GM21737 (cell line): ENCODE data around the gene SLC35E3.

Experiments used
- ATAC-seq: cut with Tn5 transposase; IDR thresholded peaks from one replicate; pipeline ENCODE4 v1.9.1; 2021; ENCODE audit warnings: mild to moderate bottlenecking, moderate library complexity; ENCODE audit not compliant: unreplicated experiment

The SLC35E3 gene

DNA sequence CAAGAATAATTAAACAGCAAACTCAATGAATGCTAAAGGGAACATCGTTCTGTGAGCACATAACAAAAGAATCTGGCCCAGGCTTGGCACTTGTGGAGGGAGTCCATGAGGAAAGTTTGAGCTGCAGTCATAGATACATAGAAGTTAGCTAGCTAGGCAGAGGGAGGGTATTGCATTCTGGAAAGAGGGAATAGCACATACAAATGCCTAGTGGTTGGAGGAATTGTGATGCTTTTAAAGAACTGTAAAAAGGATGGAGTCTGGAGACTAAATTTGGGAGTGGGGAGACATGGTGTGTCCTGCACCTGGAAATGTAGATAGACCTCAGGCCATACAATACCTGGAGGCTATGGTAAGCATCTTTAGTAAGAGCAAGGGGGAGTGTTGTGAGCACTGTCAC, 24.0 kb downstream of the SLC35E3 start:
- no peak for ATAC-seq

DNA sequence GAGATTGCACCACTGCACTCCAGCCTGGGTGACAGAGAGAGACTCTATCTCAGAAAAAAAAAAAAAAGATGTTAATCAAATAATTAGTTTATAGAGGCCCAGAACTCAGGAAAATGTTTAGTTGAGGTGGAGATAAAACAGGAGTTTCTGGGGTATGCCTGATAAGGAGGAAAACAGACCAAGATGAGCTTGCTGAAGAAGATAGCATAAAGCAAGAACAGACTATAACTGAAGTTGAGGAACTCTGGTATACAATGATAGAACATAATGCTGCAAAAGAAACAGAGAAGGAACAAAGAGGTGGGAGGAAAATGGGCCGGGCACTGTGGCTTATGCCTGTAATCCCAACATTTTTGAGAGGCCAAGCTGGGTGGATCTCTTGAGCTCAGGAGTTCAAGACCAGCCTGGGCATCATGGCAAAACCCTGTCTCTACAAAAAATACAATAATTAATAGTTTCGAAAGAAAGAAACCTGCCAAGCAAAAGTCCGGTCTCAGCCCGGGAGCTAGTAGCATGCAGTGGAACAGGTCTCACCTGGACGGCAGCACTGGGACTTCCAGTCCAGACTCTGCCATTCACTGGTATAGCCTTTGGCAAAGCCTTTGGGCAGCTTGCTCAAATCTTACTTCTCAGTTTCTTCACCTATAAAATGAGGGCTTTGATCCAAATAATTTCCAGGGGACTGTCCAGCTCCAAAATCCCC, 25.4 kb downstream of the SLC35E3 start:
- ATAC-seq = no peak

DNA sequence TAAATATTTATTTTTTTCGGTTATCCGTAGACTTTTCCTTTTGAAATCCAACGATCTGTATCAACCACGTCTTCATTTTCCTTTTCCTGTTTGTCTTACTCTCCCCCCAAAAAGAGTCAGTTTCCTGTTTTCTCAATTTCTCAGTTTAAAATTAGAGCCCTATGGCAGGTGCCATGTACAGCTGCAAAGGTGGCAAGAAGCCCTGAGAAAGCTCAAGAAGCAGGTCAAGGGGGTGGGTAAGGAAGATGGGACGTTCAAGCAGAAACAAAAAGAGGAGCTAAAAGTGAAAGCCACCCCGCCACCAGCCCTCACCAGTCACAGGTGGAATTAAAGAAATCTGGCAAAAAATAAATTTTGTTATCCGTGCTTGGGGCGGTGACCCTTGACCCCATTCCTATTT, 26.7 kb downstream of the SLC35E3 start:
- no peak for ATAC-seq

DNA sequence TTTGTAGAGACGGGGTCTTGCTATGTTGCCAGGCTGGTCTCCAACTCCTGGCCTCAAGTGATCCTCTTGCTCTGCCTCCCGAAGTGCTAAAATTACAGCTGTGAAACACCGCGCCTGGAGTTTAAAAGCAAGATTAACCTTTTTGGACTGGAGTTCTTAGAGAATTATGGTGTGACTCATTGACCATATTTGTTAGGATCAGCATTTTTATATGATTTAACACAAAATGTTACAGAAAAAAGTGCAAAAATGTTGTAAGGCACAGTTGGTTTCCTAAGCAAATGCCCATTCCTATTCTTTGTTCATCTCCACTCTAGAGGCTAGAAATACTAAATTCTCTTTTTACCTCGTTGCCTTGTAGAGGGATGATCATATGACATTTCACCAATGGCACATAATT, 27.6 kb downstream of the SLC35E3 start:
- ATAC-seq = no peak

DNA sequence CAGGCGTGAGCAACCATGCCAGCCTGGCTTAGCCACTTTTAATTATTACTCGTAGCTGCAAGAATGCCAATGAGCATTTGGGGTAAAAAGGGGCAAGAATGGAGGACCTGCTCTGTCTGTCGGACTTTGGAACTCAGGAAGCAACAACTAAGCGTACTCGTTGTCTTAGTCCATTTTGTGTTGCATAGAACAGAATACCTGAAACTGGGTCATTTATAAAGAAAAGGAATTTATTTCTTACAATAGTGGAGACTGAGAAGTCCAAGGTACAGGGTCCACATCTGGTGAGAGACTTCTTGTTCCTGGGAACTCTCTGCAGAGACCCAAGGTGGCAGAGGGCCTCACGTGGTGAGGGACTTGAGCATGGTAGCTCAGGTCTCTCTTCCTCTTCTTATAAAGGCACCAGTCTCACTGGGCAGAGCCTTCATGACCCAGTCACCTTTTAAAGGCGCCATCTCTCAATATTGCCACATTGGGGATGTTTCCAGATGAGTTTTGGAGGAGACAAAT, 29.2 kb downstream of the SLC35E3 start:
- no peak for ATAC-seq

DNA sequence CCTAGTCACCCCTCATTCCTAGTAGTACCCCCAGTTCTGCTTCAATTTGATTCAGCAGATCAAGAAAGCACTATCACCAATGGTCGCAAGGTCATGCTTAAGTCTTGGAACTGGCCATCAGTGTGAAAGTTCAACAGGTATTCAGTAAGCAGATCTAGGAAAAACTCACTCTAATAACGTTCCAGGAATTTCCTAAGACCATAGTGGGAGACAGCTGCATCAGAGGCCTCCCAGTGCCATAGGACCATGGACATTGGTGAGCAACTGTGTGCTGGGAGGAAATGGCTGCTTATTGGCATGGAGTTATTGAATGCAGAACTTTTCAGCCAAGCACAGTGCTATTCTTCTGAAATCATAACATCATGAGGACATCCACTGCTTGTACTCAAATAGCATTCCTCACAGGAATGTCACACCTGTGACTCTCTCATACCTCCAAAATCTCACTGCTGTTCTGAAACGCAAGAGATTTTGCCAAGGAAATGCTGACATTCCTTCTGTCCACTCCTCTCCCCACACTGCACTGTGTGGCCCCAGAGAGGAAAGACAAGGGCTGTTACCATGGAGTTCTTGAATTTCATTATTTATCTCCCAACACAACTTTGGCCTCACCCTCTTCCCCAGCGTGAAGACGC, 31.1 kb downstream of the SLC35E3 start:
- no peak for ATAC-seq

DNA sequence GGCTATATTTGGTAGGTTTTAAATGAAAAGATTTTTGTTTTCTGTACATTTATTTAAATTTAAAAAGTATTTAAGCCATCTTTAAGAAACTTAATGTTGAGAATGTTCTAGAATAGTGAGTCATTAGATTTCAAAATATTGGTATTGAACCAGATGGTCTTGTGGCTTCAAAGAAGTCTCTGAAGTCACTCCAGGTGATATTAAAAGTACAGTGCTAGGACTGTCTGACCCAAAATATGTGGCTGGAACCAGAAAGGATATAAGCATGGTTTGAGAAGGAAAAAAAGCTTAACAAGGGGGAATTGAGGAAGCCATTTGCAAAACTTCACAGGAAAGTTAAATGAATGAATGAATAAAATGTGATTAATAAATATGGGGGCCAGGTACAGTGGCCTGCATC, 33.3 kb downstream of the SLC35E3 start:
- no peak for ATAC-seq

DNA sequence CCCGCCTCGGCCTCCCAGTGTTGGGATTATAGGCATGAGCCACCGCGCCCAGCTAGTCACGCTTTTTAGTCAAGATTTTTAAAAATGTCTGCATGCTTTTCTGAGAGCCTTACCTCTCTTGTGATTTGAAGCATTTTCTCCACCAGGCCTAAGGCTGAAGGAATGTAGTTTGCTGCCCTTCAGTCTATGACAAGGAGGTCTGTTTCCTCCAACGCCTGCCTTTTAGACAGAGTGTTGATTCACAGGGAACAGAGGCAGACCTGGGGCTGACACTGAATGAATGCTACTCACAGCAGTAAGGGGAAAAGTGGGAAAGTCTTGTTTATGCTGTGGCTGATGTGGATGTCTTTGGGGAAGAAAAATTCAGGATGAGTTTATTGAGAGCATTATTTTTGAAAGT, 34.8 kb downstream of the SLC35E3 start:
- ATAC-seq = no peak

DNA sequence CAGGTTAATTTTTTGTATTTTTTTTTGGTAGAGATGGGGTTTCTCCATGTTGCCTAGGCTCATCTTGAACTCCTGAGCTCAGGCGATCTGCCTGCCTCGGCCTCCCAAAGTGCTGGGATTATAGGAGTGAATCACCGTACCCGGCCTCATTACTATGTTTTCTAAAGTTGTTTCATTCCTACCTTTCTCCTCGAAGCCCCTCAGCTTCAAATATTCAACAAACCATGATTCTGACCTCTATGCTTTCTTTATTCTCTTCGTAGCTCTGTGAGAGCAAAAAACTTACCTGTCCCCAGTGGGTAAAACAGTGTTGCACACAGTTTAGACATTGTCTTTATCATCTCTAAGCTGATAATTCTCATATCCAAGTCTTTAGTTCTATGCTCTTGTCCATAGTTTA, 35.8 kb downstream of the SLC35E3 start:
- no peak for ATAC-seq

DNA sequence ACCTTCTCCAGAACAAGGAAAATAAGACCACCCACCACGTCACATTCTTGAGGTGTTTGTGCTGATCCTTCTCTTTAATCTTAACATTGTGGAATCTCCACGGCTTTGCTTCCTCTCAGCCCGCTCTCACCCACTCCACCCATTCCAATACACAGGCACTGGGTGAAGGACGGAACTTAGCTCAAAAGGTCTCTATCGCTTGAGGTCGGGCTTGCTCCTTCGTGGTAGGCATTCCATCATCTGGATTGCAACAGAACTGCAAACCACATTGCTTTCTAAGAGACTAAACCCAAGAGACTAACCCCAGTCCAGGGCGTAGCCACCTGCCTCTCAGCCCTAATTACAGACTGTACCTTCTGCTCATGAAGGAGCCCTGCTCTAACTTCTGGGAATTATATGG, 38.0 kb downstream of the SLC35E3 start:
- ATAC-seq = no peak

DNA sequence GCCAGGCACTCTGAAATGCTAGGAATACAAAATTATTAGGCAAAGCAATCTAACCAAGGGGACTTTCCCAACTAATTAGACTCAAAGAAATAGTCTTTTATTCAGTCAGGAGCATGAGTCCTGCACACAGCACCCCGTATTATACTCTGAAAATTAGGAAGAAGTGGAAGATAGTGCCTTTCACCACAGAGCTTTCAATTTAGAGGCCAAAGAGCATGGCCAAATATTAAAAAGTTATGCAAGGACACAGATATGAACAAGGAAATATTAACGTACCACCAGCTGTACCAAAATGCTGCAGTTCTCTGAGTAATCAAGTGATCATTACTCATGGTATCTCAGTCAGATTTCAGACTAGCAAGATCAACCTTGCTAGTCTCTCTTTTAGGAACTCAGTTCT, 39.4 kb downstream of the SLC35E3 start:
- no peak for ATAC-seq

DNA sequence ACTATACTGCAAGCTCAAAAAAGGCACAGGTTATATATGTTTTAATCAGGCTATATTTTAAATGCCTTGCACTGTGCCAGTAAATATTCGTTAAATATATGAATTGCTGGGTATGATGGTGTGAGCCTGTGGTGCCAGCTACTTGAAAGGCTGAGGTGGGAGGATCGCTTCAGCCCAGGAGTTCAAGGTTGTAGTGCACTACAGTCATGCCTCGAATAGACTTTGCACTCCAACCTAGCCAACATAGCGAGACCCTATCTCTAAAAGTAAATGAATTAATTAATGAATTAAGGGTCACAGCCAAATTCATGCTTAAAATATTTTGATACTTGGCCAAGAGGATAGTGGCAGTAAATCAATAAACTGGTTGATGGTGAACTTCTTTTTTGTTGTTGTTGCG, 39.8 kb downstream of the SLC35E3 start:
- ATAC-seq = no peak

DNA sequence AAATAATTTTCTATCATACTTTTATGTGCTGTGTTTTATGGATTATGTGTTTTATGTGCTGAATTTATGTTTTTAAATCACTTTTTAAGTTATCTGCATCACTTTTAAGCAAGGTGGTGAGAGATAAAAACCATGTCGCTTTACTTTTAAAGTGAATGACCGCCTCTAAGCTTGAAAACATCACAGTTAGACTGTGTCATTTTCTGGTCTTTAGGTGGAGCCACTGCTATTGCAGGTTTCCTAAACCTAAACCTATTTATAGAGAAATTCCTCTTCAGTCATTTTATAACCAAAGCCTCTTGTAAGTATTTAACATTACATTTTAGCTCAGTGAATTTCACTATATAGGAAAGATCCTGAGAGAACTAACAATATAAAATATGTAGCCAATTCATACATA, 41.0 kb downstream of the SLC35E3 start:
- no peak for ATAC-seq

DNA sequence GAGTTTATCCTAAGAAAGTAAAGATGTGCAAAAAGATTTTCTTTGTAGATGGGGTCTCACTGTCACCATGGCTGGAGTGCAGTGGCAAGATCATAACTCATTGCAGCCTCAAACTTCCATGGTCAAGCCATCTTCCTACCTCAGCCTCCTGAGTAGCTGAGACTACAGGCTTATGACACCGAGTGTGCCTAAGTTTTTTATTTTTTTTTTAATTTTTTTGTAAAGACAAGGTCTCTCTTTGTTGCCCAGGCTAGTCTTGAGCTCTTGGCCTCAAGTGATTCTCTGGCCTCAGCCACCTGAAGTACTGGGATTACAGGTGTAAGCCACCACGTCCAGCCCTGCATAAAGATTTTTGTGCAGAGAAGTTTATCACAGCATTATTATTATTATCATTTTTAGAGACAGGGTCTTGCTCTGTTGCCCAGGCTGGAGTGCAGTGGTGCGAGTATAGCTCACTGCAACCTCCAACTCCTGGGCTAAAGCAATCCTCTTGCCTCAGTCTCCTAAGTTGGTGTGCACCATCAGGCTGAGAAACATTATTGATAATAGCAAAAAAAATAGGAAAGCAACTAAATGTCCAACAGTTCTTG, 42.7 kb downstream of the SLC35E3 start:
- ATAC-seq = no peak

DNA sequence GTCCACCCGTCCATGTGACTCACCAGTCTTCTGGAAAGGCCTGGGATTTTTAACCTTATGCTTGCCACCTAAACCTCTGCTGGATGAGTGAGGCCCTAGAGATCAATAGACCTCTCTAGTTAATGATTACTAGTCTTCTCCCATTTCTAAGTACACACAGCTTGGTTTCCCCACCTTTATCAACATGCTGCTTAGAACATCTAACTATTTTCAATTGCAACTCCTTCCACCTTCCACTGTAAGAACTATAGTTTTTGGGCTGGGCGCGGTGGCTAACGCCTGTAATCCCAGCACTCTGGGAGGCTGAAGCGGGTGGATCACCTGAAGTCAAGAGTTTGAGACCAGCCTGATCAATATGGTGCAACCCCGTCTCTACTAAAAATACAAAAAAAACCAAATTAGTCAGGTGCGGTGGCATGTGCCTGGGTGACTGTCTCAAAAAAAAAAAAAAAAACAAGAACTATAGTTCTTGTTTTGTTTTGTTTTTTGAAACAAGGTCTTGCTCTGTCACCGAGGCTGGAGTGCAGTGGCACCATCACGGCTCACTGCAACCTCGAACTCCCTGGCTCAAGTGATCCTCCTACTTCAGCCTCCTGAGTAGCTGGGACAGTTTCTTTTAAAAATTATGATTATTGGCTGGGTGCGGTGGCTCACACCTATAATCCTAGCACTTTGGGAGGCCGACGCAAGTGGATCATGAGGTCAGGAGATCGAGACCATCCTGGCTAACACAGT, 43.3 kb downstream of the SLC35E3 start:
- no peak for ATAC-seq

DNA sequence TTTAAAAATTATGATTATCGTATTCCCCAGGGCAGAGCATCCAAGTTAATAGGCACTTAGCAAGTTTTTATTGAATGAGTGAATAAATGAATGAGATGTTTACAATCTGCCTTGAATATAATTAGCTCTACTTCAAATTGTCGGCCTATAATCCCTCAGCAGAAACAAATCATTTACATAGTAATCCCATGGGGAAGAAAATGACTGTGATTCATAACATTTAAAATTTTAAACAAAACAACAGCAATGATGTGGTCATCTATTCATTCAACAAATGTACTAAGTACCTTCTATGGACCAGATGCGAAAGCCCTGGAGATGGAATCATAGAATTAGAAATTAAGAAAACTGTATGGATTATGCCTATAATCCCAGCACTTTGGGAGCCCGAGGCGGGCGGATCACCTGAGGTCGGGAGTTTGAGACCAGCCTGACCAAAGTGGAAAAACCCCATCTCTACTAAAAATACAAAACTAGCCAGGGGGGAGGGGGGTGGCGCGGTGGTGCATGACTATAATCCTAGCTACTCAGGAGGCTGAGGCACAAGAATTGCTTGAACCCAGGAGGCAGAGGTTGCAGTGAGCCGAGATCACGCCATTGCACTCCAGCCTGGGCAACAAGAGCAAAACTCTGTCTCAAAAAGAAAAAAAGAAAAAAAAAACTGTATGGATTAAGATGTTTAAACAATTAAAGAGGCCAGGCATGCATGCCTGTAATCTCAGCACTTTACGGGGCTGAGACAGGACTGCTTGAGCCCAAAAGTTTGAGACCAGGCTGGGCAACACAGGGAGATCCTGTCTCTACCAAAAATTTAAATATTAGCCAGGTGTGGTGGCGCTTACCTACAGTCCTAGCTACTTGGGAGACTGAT, 44.3 kb downstream of the SLC35E3 start:
- ATAC-seq = no peak

DNA sequence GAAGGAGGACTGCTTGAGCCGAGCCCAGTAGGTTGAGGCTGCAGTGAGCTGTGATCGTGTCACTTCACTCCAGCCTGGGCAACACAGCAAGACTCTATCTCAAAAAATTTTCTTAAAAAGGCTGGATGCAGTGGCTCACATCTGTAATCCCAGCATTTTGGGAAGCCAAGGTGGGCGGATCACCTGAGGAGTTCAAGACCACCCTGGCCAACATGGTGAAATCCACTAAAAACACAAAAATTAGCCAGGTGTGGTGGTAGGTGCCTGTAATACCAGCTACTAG, 44.9 kb downstream of the SLC35E3 start:
- ATAC-seq = no peak

DNA sequence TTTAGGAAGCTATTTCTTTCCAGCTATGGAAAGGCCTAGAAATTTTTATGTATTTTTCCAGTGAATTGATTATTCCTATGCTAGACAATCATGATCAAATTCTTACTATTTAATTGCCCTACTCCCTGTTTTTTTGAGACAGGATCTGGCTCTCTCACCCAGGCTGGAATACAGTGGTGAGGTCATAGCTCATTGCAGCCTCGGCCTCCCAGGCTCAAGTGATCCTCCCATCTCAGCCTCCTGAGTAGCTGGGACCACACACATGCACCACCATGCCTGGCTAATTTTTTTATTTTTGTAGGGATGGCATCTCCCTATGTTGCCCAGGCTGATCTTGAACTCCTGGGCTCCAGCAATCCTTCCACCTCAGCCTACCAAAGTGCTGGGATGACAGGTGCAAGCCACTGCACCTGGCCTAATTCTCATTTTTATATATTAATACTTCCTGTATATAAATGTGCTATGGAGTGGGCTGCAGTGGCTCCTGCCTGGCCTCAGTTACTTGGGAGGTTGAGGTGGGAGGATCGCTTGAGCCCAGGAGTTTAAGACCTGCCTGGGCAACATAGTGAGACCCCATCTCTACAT, 46.0 kb downstream of the SLC35E3 start:
- no peak for ATAC-seq

DNA sequence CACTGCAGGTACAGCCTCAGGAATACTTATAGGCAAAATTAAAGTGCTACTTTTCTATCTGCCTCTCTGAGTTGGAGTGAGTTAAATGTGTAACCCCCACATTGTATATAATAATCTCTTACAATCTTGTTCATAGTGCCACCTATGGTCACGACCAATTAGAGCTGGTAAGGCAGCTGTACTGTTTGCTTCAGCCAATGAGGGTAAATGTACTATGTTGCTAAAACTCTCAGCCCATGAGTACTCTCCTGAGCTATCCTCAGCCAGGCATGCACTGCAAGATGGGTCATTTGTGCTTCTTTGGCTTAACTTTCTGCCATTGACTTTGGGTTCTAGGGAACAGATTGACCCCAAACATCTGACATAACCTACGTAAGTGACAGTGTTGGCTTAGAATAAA, 47.0 kb downstream of the SLC35E3 start:
- peak; percentile 75 for ATAC-seq

DNA sequence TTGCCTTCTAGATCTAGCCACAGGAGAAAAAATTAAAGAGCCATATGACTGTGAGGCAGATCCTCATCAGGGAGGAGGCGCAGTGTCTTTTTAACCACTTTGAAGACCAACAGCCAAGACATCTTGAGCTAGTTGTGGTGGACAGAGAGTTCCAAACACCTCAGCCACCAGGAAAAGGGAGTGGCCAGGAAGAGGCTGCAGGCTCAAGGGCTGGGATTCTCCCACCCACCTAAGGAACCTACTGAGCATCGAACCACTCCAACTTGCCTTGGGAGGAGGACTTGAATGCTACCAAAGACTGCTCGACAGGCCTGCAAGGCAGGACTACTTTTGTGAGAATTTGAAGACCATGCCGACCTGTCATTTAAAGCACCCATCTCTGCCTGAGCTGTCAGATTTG, 47.5 kb downstream of the SLC35E3 start:
- no peak for ATAC-seq
